ENCODE results near the gene FEM1B. TPM values are rescaled to one million over a fixed set of nuclear protein-coding genes. Genes with fewer than 3 reads are reported as not detected.
A peak's percentile ranks its signal among the peaks of the same experiment; 100 is the strongest.

Gene FEM1B
- total RNA-seq, 1 donor from 2014 or later, result 73.5 TPM

- Histone ChIP-seq H3K4me3 (ENCODE audit: low read depth, low read length) (no peak overlapping the region), H3K36me3 (ENCODE audit: control insufficient read depth, insufficient read depth, low read length) (no peaks in the 10 kb centered on the region), H3K27me3 (ENCODE audit: control insufficient read depth, insufficient read depth, low read length) (no peaks in the 10 kb centered on the region)
- FAIRE-seq (no peak), DNase-seq (ENCODE audit: low read depth) (no peak)
- TF ChIP-seq CTCF (IDR thresholded peaks at IDR 0.05; ENCODE audit: insufficient read depth, low read length, severe bottlenecking), result no peak
Measured at GRCh38 chr15:68318931-68319909, 41.7 kb downstream of the FEM1B start.

- Histone ChIP-seq H3K27me3 (ENCODE audit: control insufficient read depth, insufficient read depth, low read length) (no peaks in the 10 kb centered on the region), H3K36me3 (ENCODE audit: control insufficient read depth, insufficient read depth, low read length) (no peaks in the 10 kb centered on the region), H3K4me3 (ENCODE audit: low read depth, low read length) (no peak overlapping the region)
- no peak for DNase-seq (ENCODE audit: low read depth)
- FAIRE-seq, result no peak
- TF ChIP-seq CTCF (IDR thresholded peaks at IDR 0.05; ENCODE audit: insufficient read depth, low read length, severe bottlenecking), result no peak
Measured at GRCh38 chr15:68319997-68320396, 42.5 kb downstream of the FEM1B start.

- no peak overlapping the region for H3K4me3 ChIP-seq (ENCODE audit: low read depth, low read length)
- DNase-seq (ENCODE audit: low read depth), result no peak
- no peak for TF ChIP-seq CTCF (IDR thresholded peaks at IDR 0.05; ENCODE audit: insufficient read depth, low read length, severe bottlenecking)
- no peak for FAIRE-seq
- no peaks in the 10 kb centered on the region for H3K27me3 ChIP-seq (ENCODE audit: control insufficient read depth, insufficient read depth, low read length)
- no peaks in the 10 kb centered on the region for H3K36me3 ChIP-seq (ENCODE audit: control insufficient read depth, insufficient read depth, low read length)
Measured at GRCh38 chr15:68321229-68321628, 43.7 kb downstream of the FEM1B start.

- no peak for TF ChIP-seq CTCF (IDR thresholded peaks at IDR 0.05; ENCODE audit: insufficient read depth, low read length, severe bottlenecking)
- no peaks in the 10 kb centered on the region for H3K36me3 ChIP-seq (ENCODE audit: control insufficient read depth, insufficient read depth, low read length)
- no peak overlapping the region for H3K4me3 ChIP-seq (ENCODE audit: low read depth, low read length)
- peaks cover 2% of the 10 kb centered on the region for H3K27me3 ChIP-seq (ENCODE audit: control insufficient read depth, insufficient read depth, low read length)
- DNase-seq (ENCODE audit: low read depth) (no peak), FAIRE-seq (no peak)
Measured at GRCh38 chr15:68322796-68323195, 45.3 kb downstream of the FEM1B start.

GRCh38 chr15:68325726-68326125, 48.2 kb downstream of the FEM1B start:
- no peak overlapping the region for H3K4me3 ChIP-seq (ENCODE audit: low read depth, low read length)
- DNase-seq (ENCODE audit: low read depth) (no peak), FAIRE-seq (peak; percentile 13)
- TF ChIP-seq CTCF (IDR thresholded peaks at IDR 0.05; ENCODE audit: insufficient read depth, low read length, severe bottlenecking), result no peak
- peaks cover 4% of the 10 kb centered on the region for H3K27me3 ChIP-seq (ENCODE audit: control insufficient read depth, insufficient read depth, low read length)
- H3K36me3 ChIP-seq (ENCODE audit: control insufficient read depth, insufficient read depth, low read length), result no peaks in the 10 kb centered on the region

All from bronchial epithelial cell (primary cell).